Head of caudate nucleus (tissue), 42 donors: ENCODE measurements around the gene KRTAP9-7.
"Not testable (repeated sequence)": the region's sequence is repeated elsewhere in the genome, so short reads cannot be mapped to it uniquely, and the experiment has no call there.

Experiments used
- DNase-seq, 42 donors: peaks; one replicate each; pipeline versions ENCODE4 v3.0.0 to v3.0.0-alpha.2; 2020 to 2021; ENCODE audit warnings: mixed read lengths in 7 of 42
- intact Hi-C: fragments of 100-400 bp; cut with DNase I; formaldehyde crosslinking; loops from one replicate; pipeline ENCODE4 v1.15.0; 2022

Gene KRTAP9-7

GRCh38 chr17:41275648-41276190 lies at the start of gene KRTAP9-7:
Gene KRTAP9-7, plus strand, starts transcription at chr17:41275698. Its CDS starts 0 bp downstream, at chr17:41275698.
- intact Hi-C loops, DNase-seq: not testable (repeated sequence)

- intact Hi-C loops: no loop called here
These were observed 49.4 kb upstream of the KRTAP9-7 start for GRCh38 chr17:41226051-41226450.

GRCh38 chr17:41226598-41227095 lies 48.9 kb upstream of the KRTAP9-7 start, which contains the start of gene KRTAP9-2:
Gene KRTAP9-2, plus strand, starts transcription at chr17:41226648. Its CDS starts 7 bp downstream, at chr17:41226655.
- intact Hi-C loops, DNase-seq: not testable (repeated sequence)

More at GRCh38 chr17:41226051-41226450, 49.4 kb upstream of the KRTAP9-7 start:
- DNase-seq: no peak

- DNase-seq: no peak
- intact Hi-C loops: no loop called here
These were observed 45.4 kb upstream of the KRTAP9-7 start for GRCh38 chr17:41230094-41230493.

- peak in 19 of 42 donors; percentile 7 to 64 (median 30) for DNase-seq
- intact Hi-C loops: no loop called here
These were observed 43.8 kb upstream of the KRTAP9-7 start for GRCh38 chr17:41231731-41232130.

- intact Hi-C loops: not testable (repeated sequence)
These were observed 42.9 kb upstream of the KRTAP9-7 start, which contains the start of gene KRTAP9-3 for GRCh38 chr17:41232399-41233105. Gene KRTAP9-3, plus strand, starts transcription at chr17:41232449. Its CDS starts 53 bp downstream, at chr17:41232502.

GRCh38 chr17:41237116-41237515 lies 38.4 kb upstream of the KRTAP9-7 start:
- intact Hi-C loops, DNase-seq: not testable (repeated sequence)

More at GRCh38 chr17:41232399-41233105, 42.9 kb upstream of the KRTAP9-7 start, which contains the start of gene KRTAP9-3:
- not testable (repeated sequence) for DNase-seq

- intact Hi-C loops, DNase-seq: not testable (repeated sequence)
These were observed 37.5 kb upstream of the KRTAP9-7 start, which contains the start of gene KRTAP9-8 for GRCh38 chr17:41237949-41238437. Gene KRTAP9-8, plus strand, starts transcription at chr17:41237999. Its CDS starts 53 bp downstream, at chr17:41238052.

- DNase-seq, intact Hi-C loops: not testable (repeated sequence)
These were observed 28.3 kb upstream of the KRTAP9-7 start for GRCh38 chr17:41246995-41247787.

GRCh38 chr17:41249637-41250240 lies 25.8 kb upstream of the KRTAP9-7 start, which contains the start of gene KRTAP9-4:
Gene KRTAP9-4, plus strand, starts transcription at chr17:41249687. Its CDS starts 34 bp downstream, at chr17:41249721.
- intact Hi-C loops, DNase-seq: not testable (repeated sequence)

- DNase-seq: no peak
- intact Hi-C loops: no loop called here
These were observed 24.2 kb upstream of the KRTAP9-7 start for GRCh38 chr17:41251261-41251660.

GRCh38 chr17:41254861-41255260 lies 20.6 kb upstream of the KRTAP9-7 start:
- DNase-seq: no peak
- intact Hi-C loops: no loop called here

GRCh38 chr17:41255381-41256290 lies 19.9 kb upstream of the KRTAP9-7 start, which contains the start of gene KRTAP9-9:
Gene KRTAP9-9, plus strand, starts transcription at chr17:41255384.
- DNase-seq, intact Hi-C loops: not testable (repeated sequence)

- intact Hi-C loops: no loop called here
- no peak for DNase-seq
These were observed 19.2 kb upstream of the KRTAP9-7 start for GRCh38 chr17:41256291-41256685.

- intact Hi-C loops: no loop called here
- no peak for DNase-seq
These were observed 17.1 kb upstream of the KRTAP9-7 start for GRCh38 chr17:41258406-41258805.

GRCh38 chr17:41263212-41263611 lies 12.3 kb upstream of the KRTAP9-7 start:
- intact Hi-C loops: no loop called here
- no peak for DNase-seq

GRCh38 chr17:41264599-41264998 lies 10.9 kb upstream of the KRTAP9-7 start:
- DNase-seq: no peak
- intact Hi-C loops: no loop called here
